ENCODE results near the gene SERINC3. TPM values are rescaled to one million over a fixed set of nuclear protein-coding genes. Genes with fewer than 3 reads are reported as not detected.

Gene SERINC3
- total and polyA plus RNA-seq, 2 of the 13 experiments (the other 11 are each of a cell fraction or from before 2014, with no cell fraction given): 82.0 to 226 TPM

- in situ Hi-C loops (cut with HindIII; ENCODE audit: extremely low pct_ligation_motif_present, low pct_unique_long_range_greater_than_20kb) (loop anchor here (5.0 to 10.0 kb wide), 3 partner anchors 158 to 356 kb away; partner anchors contain the start of gene FITM2), intact Hi-C loops (cut with micrococcal nuclease; ENCODE audit: unreplicated experiment) (loop anchor here (2.0 kb wide), 1 partner anchor 76 kb away; no protein-coding TSS in a partner anchor)
- Histone ChIP-seq H3K9me3 (ENCODE audit: low read length) (no peaks in the 10 kb centered on the region), H4K20me1 (ENCODE audit: insufficient read depth, low read length) (no peaks in the 10 kb centered on the region), H3K36me3 (replicated peaks in 1 of 2; ENCODE audit: control insufficient read depth in 1 of 2, insufficient read depth in 2 of 2, low read length in 2 of 2) (no peaks in the 10 kb centered on the region), H3K79me2 (ENCODE audit: insufficient read depth, low read length) (no peaks in the 10 kb centered on the region), H3K4me1 (ENCODE audit: insufficient read depth, low read length) (peaks cover 53% of the 10 kb centered on the region), H3K4me3 (replicated peaks in 1 of 3; ENCODE audit: insufficient read depth in 1 of 3, low read depth in 2 of 3, low read length in 3 of 3) (no peak overlapping the region), H2AFZ (ENCODE audit: low read length) (no peak overlapping the region), H3K27ac (ENCODE audit: extremely low read length, insufficient read depth, low read length) (no peak overlapping the region), H3K27me3 (ENCODE audit: control insufficient read depth in 1 of 2, insufficient read depth in 2 of 2, low read length in 2 of 2) (no peaks in the 10 kb centered on the region; a peak in 1 of 5 replicates), H3K9ac (ENCODE audit: insufficient read depth, low read depth, low read length) (no peak overlapping the region), H3K4me2 (ENCODE audit: low read depth, low read length) (no peak overlapping the region)
- 22% methylated on average over 5 of the region's 5 CpGs for WGBS (ENCODE audit: low lambda C conversion rate)
- no peak for FAIRE-seq
- CTCF ChIA-PET (ENCODE audit: low intra/inter-chr PET ratio, low total read pairs): interaction anchor here (0.7 to 2.7 kb wide), 4 partner anchors 86 to 354 kb away, joined by 3 to 36 read pairs (median 18); no protein-coding TSS in a partner anchor
- BruUV-seq (replicated peaks): no TSS peak
- no peak for DNase-seq (ENCODE audit: low spot score)
- POLR2A ChIA-PET: interaction anchor here (2.3 kb wide), 1 partner anchor 76 kb away, joined by 11 read pairs; no protein-coding TSS in a partner anchor
- TF ChIP-seq, protein P1, sequence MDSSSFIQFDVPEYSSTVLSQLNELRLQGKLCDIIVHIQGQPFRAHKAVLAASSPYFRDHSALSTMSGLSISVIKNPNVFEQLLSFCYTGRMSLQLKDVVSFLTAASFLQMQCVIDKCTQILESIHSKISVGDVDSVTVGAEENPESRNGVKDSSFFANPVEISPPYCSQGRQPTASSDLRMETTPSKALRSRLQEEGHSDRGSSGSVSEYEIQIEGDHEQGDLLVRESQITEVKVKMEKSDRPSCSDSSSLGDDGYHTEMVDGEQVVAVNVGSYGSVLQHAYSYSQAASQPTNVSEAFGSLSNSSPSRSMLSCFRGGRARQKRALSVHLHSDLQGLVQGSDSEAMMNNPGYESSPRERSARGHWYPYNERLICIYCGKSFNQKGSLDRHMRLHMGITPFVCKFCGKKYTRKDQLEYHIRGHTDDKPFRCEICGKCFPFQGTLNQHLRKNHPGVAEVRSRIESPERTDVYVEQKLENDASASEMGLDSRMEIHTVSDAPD (CRISPR knock-in tag; IDR thresholded peaks at IDR 0.05): no peak
- TF ChIP-seq CEBPB (IDR thresholded peaks at IDR 0.05; ENCODE audit: borderline replicate concordance, low read depth, low read length): peak; percentile 38
- TF ChIP-seq MTF1 (CRISPR knock-in tag; IDR thresholded peaks at IDR 0.05): no peak
- no peak for TF ChIP-seq ZNF383 (CRISPR knock-in tag; IDR thresholded peaks at IDR 0.05; ENCODE audit: borderline replicate concordance)
- TF ChIP-seq, protein P2, sequence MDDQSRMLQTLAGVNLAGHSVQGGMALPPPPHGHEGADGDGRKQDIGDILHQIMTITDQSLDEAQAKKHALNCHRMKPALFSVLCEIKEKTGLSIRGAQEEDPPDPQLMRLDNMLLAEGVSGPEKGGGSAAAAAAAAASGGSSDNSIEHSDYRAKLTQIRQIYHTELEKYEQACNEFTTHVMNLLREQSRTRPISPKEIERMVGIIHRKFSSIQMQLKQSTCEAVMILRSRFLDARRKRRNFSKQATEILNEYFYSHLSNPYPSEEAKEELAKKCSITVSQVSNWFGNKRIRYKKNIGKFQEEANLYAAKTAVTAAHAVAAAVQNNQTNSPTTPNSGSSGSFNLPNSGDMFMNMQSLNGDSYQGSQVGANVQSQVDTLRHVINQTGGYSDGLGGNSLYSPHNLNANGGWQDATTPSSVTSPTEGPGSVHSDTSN (CRISPR knock-in tag; IDR thresholded peaks at IDR 0.05; ENCODE audit: borderline replicate concordance): no peak
- no peak for TF ChIP-seq ZNF446 (CRISPR knock-in tag; IDR thresholded peaks at IDR 0.05)
- TF ChIP-seq BHLHE40 (IDR thresholded peaks at IDR 0.05; ENCODE audit: low read length): peak; percentile 65
- TF ChIP-seq MYNN (CRISPR knock-in tag; IDR thresholded peaks at IDR 0.05; ENCODE audit: low read depth): no peak
- ATAC-seq: no peak
Observed at GRCh38 chr20:44470327-44470726, 51.5 kb downstream of the SERINC3 start.
